Measurements from ENCODE around the gene SMCO1. TPM values are rescaled to one million over a fixed set of nuclear protein-coding genes. Genes with fewer than 3 reads are reported as not detected.
A peak's percentile ranks its signal among the peaks of the same experiment; 100 is the strongest.
"Not testable (repeated sequence)": the region's sequence is repeated elsewhere in the genome, so short reads cannot be mapped to it uniquely, and the experiment has no call there.

The SMCO1 gene
- polyA plus RNA-seq, 3 donors, result not detected

GRCh38 chr3:196528639-196529233, 13.6 kb upstream of the SMCO1 start:
- peak in 10 of 11 donors; percentile 15 to 71 (median 49) for DNase-seq (ENCODE audit: extremely low read depth in 1 of 11, low read depth in 9 of 11, low spot score in 4 of 11)

GRCh38 chr3:196525141-196525540, 10.0 kb upstream of the SMCO1 start:
- DNase-seq (ENCODE audit: extremely low read depth in 1 of 11, low read depth in 9 of 11, low spot score in 4 of 11), result no peak

GRCh38 chr3:196524527-196524926, 9.4 kb upstream of the SMCO1 start:
- DNase-seq (ENCODE audit: extremely low read depth in 1 of 11, low read depth in 9 of 11, low spot score in 4 of 11), result no peak

- no peak for DNase-seq (ENCODE audit: extremely low read depth in 1 of 11, low read depth in 9 of 11, low spot score in 4 of 11)
These were observed 8.7 kb upstream of the SMCO1 start for GRCh38 chr3:196523841-196524240.

- DNase-seq (ENCODE audit: extremely low read depth in 1 of 11, low read depth in 9 of 11, low spot score in 4 of 11), result not testable (repeated sequence)
These were observed 6.1 kb upstream of the SMCO1 start for GRCh38 chr3:196521291-196521690.

DNA sequence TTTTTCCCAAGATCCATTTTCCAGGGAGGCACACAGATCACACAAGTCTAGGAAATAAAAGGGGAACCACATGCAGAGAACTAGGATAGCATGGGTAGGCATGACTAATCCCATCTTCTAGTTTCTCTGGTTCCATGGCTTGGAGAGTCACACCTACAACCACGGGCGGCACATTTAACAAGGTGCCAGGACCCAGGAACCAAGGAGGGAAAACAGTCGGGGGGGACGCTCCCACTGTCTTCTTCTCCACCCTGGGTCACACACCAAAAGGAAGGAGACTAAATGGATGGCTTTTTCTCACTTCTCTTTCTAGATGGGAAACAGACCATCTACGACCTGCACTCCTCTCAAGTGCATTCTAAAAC, 4.6 kb upstream of the SMCO1 start:
- no peak for DNase-seq (ENCODE audit: extremely low read depth in 1 of 11, low read depth in 9 of 11, low spot score in 4 of 11)

DNA sequence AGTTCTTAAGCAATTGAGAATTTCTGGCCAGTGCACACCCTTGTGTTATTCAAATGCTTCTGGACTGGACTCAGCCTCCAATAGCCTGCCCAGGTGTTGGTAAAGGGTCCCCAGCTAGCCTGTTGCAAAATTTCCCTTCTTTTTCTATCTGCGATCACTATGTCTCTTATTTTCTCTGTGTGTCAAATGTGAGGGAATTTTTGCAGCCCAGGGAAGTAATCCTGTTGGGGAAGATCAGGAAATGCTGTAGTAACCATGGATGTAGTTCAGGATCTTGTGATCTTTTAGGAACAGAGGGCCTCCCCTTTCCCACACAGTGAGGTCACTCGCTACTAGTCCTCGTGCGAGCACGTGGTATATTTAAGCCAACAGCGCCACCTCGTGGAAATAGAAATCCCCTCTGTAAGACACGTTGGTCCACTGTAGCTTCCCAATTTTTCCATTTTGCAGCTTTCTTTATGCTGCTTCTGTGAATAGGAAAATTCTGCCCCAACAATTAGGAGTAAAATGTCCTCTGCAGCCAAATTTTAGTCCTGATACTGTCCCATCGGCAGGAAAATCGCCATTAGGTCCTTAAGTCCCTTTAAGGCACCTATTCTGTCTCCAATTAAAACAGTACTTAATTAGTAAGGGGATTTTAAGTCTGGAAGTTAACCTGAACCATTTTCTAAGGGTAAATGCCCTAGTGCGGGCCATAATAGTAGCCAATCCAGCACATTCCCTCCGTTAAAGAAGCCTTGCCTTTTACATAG, 4.0 kb upstream of the SMCO1 start:
- no peak for DNase-seq (ENCODE audit: extremely low read depth in 1 of 11, low read depth in 9 of 11, low spot score in 4 of 11)

GRCh38 chr3:196517919-196518318, 2.8 kb upstream of the SMCO1 start:
- DNase-seq (ENCODE audit: extremely low read depth in 1 of 11, low read depth in 9 of 11, low spot score in 4 of 11), result no peak

DNA sequence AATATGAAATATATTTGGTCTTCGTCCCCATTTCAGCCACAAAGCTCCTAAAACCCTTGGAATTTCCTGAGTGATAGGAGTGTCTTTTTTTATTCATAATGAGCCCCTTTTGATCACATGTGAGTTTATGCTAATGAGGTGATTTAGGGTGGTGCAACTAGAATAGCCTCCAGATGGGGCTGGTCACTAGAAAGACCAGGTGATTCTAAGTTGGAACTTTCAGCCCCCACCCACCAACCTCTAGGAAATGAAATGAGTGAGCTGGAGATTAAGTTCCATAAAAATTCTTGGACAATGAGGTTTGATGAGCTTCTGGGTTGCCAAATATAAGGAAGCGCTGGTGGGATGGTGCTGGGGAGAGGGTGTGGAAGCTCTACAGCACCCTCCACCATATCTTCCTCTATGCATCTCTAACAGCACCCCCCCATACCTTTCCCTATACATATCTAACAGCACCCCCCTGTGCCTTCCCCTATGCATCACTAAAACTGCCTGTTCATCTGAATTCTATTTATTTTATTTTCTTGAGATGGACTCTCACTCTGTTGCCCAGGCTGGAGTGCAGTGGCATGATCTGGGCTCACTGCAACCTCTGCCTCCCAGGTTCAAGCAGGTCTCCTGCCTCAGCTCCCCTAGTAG, 2.1 kb upstream of the SMCO1 start:
- DNase-seq (ENCODE audit: extremely low read depth in 1 of 11, low read depth in 9 of 11, low spot score in 4 of 11), result no peak

GRCh38 chr3:196514350-196514716, 813 bp downstream of the SMCO1 start:
- no peak for DNase-seq (ENCODE audit: extremely low read depth in 1 of 11, low read depth in 9 of 11, low spot score in 4 of 11)

DNA sequence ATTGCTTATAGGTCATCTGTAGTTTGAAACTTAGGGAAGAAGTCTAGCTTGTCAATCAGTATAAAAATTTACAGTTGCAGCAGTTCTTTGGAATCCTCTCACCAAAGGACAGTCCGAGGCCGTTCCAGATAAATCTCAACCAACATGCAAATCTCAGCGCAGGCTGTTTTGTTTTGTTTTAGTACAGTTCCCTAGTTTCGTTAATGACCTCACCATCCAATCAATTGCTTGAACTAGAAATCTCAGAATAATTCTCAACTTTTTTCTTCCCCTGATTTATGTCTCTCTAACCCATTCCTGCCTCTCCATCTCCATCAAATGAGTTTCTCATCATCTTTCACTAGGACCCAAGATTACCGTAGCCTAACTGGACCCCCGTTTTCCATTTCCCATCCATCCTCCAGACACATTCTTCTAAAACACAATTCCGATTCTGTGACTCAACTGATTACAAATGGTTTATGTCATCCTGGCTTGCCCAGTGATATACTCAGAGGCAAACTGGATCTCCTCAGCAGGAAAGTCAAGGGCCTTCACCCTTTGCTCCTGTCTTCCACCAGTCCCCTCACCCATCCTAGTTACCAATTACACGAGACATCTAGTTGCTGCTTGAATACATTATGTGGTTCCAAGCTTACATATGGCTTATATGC, 1.3 kb downstream of the SMCO1 start:
- no peak for DNase-seq (ENCODE audit: extremely low read depth in 1 of 11, low read depth in 9 of 11, low spot score in 4 of 11)

- not testable (repeated sequence) for DNase-seq (ENCODE audit: extremely low read depth in 1 of 11, low read depth in 9 of 11, low spot score in 4 of 11)
These were observed 3.3 kb downstream of the SMCO1 start for GRCh38 chr3:196511646-196512425.

DNA sequence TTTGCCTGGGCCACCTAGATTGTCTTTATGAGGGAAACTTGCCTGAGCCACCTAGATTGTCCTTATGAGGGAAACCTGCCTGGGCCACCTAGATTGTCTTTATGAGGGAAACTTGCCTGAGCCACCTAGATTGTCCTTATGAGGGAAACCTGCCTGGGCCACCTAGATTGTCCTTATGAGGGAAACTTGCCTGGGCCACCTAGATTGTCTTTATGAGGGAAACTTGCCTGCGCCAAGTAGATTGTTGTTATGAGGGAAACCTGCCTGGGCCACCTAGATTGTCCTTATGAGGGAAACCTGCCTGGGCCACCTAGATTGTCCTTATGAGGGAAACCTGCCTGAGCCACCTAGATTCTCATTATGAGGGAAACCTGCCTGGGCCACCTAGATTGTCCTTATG, 4.0 kb downstream of the SMCO1 start:
- not testable (repeated sequence) for DNase-seq (ENCODE audit: extremely low read depth in 1 of 11, low read depth in 9 of 11, low spot score in 4 of 11)

- DNase-seq (ENCODE audit: extremely low read depth in 1 of 11, low read depth in 9 of 11, low spot score in 4 of 11), result no peak
These were observed 8.5 kb downstream of the SMCO1 start for GRCh38 chr3:196506687-196507086.

DNA sequence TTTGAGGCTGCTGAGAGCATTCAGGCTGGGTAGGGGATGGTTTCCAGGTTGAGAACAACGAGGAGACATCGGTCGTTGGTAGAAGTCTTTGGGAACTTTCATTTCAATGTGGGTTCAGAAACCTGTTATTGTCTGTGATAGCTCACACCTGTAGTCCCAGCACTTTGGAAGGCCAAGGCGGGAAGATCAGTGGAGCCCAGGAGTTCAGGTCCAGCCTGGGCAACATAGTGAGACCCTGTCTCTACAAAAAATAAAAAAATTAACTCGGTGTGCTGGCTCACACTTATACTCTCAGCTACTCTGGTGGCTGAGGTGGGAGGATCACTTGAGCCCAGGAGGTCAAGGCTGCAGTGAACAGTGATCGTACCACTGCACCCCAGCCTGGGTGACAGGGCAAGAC, 10.6 kb downstream of the SMCO1 start:
- no peak for DNase-seq (ENCODE audit: extremely low read depth in 1 of 11, low read depth in 9 of 11, low spot score in 4 of 11)

GRCh38 chr3:196504077-196504398, 11.1 kb downstream of the SMCO1 start:
- not testable (repeated sequence) for DNase-seq (ENCODE audit: extremely low read depth in 1 of 11, low read depth in 9 of 11, low spot score in 4 of 11)

- peak; percentile 84 to 94 (median 93) for DNase-seq (ENCODE audit: extremely low read depth in 1 of 11, low read depth in 9 of 11, low spot score in 4 of 11)
These were observed 11.7 kb downstream of the SMCO1 start, which contains the start of gene RNF168 for GRCh38 chr3:196503196-196504076. TSS of gene RNF168 (minus strand) at chr3:196503768. CDS start at chr3:196503173, 595 bp downstream.

DNA sequence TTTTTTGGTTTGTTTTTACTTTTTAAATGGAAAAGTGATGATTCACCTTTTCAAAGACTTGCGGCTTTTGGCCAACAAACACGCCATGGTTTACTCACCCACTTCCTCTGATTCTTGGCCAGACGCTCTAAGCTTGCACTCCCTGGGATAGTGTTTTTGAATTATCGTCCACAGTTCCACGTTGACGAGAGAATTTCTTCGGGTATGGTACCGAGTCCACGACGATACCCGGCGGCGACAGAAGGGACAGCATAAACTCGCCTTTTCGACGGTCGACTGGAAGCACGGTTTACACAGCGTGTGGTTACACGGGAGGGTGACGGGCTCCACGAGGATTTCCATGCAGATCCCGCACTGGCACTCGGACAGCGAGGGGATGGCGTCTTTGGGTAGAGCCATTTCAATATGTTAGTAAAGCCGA, 12.4 kb downstream of the SMCO1 start:
- peak in 3 of 11 donors; percentile 23 to 29 (median 27) for DNase-seq (ENCODE audit: extremely low read depth in 1 of 11, low read depth in 9 of 11, low spot score in 4 of 11)
